CD4-positive, alpha-beta T cell treated with Interleukin-17A for 4 hours (primary cell): ENCODE data around the gene AKT3.

Source experiments
- DNase-seq: peaks from one replicate; pipeline ENCODE4 v3.0.0-alpha.2; 2020; ENCODE audit warnings: mixed read lengths

The AKT3 gene

GRCh38 chr1:243730487-243731150 lies 119.4 kb downstream of the AKT3 start:
- no peak for DNase-seq

- no peak for DNase-seq
These were observed 120.1 kb downstream of the AKT3 start for GRCh38 chr1:243729956-243730355.

- DNase-seq: no peak
These were observed 122.4 kb downstream of the AKT3 start for GRCh38 chr1:243727503-243728203.

GRCh38 chr1:243726806-243727502 lies 123.1 kb downstream of the AKT3 start:
- no peak for DNase-seq

GRCh38 chr1:243725846-243726245 lies 124.2 kb downstream of the AKT3 start:
- DNase-seq: no peak

- DNase-seq: no peak
These were observed 125.0 kb downstream of the AKT3 start for GRCh38 chr1:243725075-243725474.

- no peak for DNase-seq
These were observed 126.5 kb downstream of the AKT3 start for GRCh38 chr1:243723458-243724043.

GRCh38 chr1:243723050-243723449 lies 127.0 kb downstream of the AKT3 start:
- no peak for DNase-seq

GRCh38 chr1:243719476-243719875 lies 130.6 kb downstream of the AKT3 start:
- no peak for DNase-seq

GRCh38 chr1:243718893-243719292 lies 131.2 kb downstream of the AKT3 start:
- no peak for DNase-seq

- DNase-seq: no peak
These were observed 132.0 kb downstream of the AKT3 start for GRCh38 chr1:243718022-243718421.

- DNase-seq: no peak
These were observed 133.1 kb downstream of the AKT3 start for GRCh38 chr1:243716906-243717305.

GRCh38 chr1:243715285-243715684 lies 134.8 kb downstream of the AKT3 start:
- DNase-seq: no peak

GRCh38 chr1:243713470-243714186 lies 136.4 kb downstream of the AKT3 start:
- no peak for DNase-seq

GRCh38 chr1:243712941-243713340 lies 137.1 kb downstream of the AKT3 start:
- DNase-seq: no peak

- DNase-seq: no peak
These were observed 137.8 kb downstream of the AKT3 start for GRCh38 chr1:243712242-243712641.

GRCh38 chr1:243710467-243710866 lies 139.6 kb downstream of the AKT3 start:
- no peak for DNase-seq

- DNase-seq: no peak
These were observed 141.8 kb downstream of the AKT3 start for GRCh38 chr1:243708210-243708609.

GRCh38 chr1:243706563-243706962 lies 143.5 kb downstream of the AKT3 start:
- DNase-seq: no peak

GRCh38 chr1:243705585-243705984 lies 144.5 kb downstream of the AKT3 start:
- no peak for DNase-seq

- no peak for DNase-seq
These were observed 148.2 kb downstream of the AKT3 start for GRCh38 chr1:243701872-243702271.

GRCh38 chr1:243693800-243694199 lies 156.2 kb downstream of the AKT3 start:
- no peak for DNase-seq

- no peak for DNase-seq
These were observed 163.9 kb downstream of the AKT3 start for GRCh38 chr1:243686159-243686558.
